GM12864 (cell line): ENCODE measurements around the gene LRRC3B.
"Not testable (repeated sequence)": the region's sequence is repeated elsewhere in the genome, so short reads cannot be mapped to it uniquely, and the experiment has no call there.

Source experiments
- DNase-seq: peaks from one replicate; pipeline ENCODE4 v3.0.0-alpha.2; 2011; ENCODE audit warnings: low read depth
- H3K4me3 ChIP-seq: 2 replicates; pipeline ENCODE4 v1.5.1; 2011; ENCODE audit warnings: mild to moderate bottlenecking, low read depth, low read length, control low read depth
- CTCF ChIP-seq: IDR thresholded peaks from 2 replicates; pipeline ENCODE4 v1.5.1; 2011; ENCODE audit warnings: low read depth, mild to moderate bottlenecking, moderate library complexity, low read length, control low read depth, inconsistent platforms; ENCODE audit errors: missing control alignments

Gene LRRC3B

GRCh38 chr3:26590919-26591484 is 31.6 kb upstream of the LRRC3B start:
- TF ChIP-seq CTCF = no peak
- DNase-seq = no peak
- H3K4me3 ChIP-seq = no peak overlapping the region

GRCh38 chr3:26591926-26592325 is 30.6 kb upstream of the LRRC3B start:
- no peak for TF ChIP-seq CTCF
- no peak overlapping the region for H3K4me3 ChIP-seq
- no peak for DNase-seq

- no peak for TF ChIP-seq CTCF
- H3K4me3 ChIP-seq = no peak overlapping the region
- no peak for DNase-seq
Observed at GRCh38 chr3:26592451-26592850, 30.1 kb upstream of the LRRC3B start.

GRCh38 chr3:26596335-26596734 is 26.2 kb upstream of the LRRC3B start:
- no peak for DNase-seq
- no peak for TF ChIP-seq CTCF
- H3K4me3 ChIP-seq = no peak overlapping the region

- not testable (repeated sequence) for H3K4me3 ChIP-seq, DNase-seq
Observed at GRCh38 chr3:26603311-26603710, 19.3 kb upstream of the LRRC3B start.

GRCh38 chr3:26603771-26604170 is 18.8 kb upstream of the LRRC3B start:
- H3K4me3 ChIP-seq, DNase-seq: not testable (repeated sequence)

- H3K4me3 ChIP-seq = no peak overlapping the region
- TF ChIP-seq CTCF = no peak
- DNase-seq = no peak
Observed at GRCh38 chr3:26614006-26614685, 8.4 kb upstream of the LRRC3B start.

GRCh38 chr3:26621176-26621575 is 1.4 kb upstream of the LRRC3B start:
- DNase-seq = no peak
- TF ChIP-seq CTCF = no peak
- no peak overlapping the region for H3K4me3 ChIP-seq
